Sigmoid colon (tissue), 4 donors: ENCODE results near the gene NDOR1.
A peak's percentile ranks its signal among the peaks of the same experiment; 100 is the strongest.

Experiments used
- CTCF ChIP-seq, 4 experiments: fragments of 450-650 bp in 3 of 4; fragments of 200-600 bp in 1 of 4; IDR thresholded peaks; one replicate each; pipeline ENCODE4 v1.5.1; 2016 to 2019; ENCODE audit warnings: antibody characterized with exemption in 4 of 4, mild to moderate bottlenecking in 3 of 4, moderate library complexity in 2 of 4
- EP300 ChIP-seq, 4 donors: sonication (generic); formaldehyde crosslinking; IDR thresholded peaks; one replicate each; pipeline ENCODE4 v1.6.1; 2017; ENCODE audit warnings: antibody characterized with exemption in 4 of 4
- POLR2A ChIP-seq, 2 donors: fragments of 450-650 bp; IDR thresholded peaks; one replicate each; pipeline ENCODE4 v1.6.1; 2016; ENCODE audit warnings: antibody characterized with exemption in 2 of 2, mild to moderate bottlenecking in 2 of 2, moderate library complexity in 2 of 2

GRCh38 chr9:137217276-137218211 is 12.0 kb downstream of the NDOR1 start:
- TF ChIP-seq CTCF (IDR thresholded peaks at IDR 0.05) (no peak), EP300 (IDR thresholded peaks at IDR 0.05) (no peak), POLR2A (IDR thresholded peaks at IDR 0.05) (peak in 1 of 2 donors; percentile 68)
